Stimulated activated CD4-positive, alpha-beta T cell treated with anti-CD3 and anti-CD28 coated beads, Interleukin-12 subunit alpha, Interleukin-12 subunit beta, amount 100 ng/mL, for 48 hours (primary cell): ENCODE data around the gene SLC11A2.
"Not testable (repeated sequence)": the region's sequence is repeated elsewhere in the genome, so short reads cannot be mapped to it uniquely, and the experiment has no call there.

Experiments used
- DNase-seq, 3 donors: peaks; one replicate each; pipeline ENCODE4 v3.0.0-alpha.2; 2020; ENCODE audit warnings: low read depth in 2 of 3, low spot score in 1 of 3

The SLC11A2 gene

GRCh38 chr12:51027342-51027835 is 1.2 kb upstream of the SLC11A2 start:
- no peak for DNase-seq

- DNase-seq, result no peak
Measured at GRCh38 chr12:51025338-51025835, 797 bp downstream of the SLC11A2 start.

- no peak for DNase-seq
Measured at GRCh38 chr12:51023625-51024382, 2.4 kb downstream of the SLC11A2 start.

- no peak for DNase-seq
Measured at GRCh38 chr12:51021694-51022093, 4.5 kb downstream of the SLC11A2 start.

- no peak for DNase-seq
Measured at GRCh38 chr12:51020448-51021182, 5.6 kb downstream of the SLC11A2 start.

- DNase-seq, result no peak
Measured at GRCh38 chr12:51019927-51020326, 6.3 kb downstream of the SLC11A2 start.

GRCh38 chr12:51018956-51019355 is 7.2 kb downstream of the SLC11A2 start:
- DNase-seq, result no peak

GRCh38 chr12:51017452-51017851 is 8.7 kb downstream of the SLC11A2 start:
- no peak for DNase-seq

- DNase-seq, result not testable (repeated sequence)
Measured at GRCh38 chr12:51014467-51014866, 11.7 kb downstream of the SLC11A2 start.

- DNase-seq, result no peak
Measured at GRCh38 chr12:51013441-51013840, 12.7 kb downstream of the SLC11A2 start.

- no peak for DNase-seq
Measured at GRCh38 chr12:51012570-51013236, 13.5 kb downstream of the SLC11A2 start.

GRCh38 chr12:51011955-51012354 is 14.2 kb downstream of the SLC11A2 start:
- DNase-seq, result no peak

GRCh38 chr12:51009056-51009440 is 17.1 kb downstream of the SLC11A2 start:
- peak in 1 of 3 donors; percentile 31 for DNase-seq

GRCh38 chr12:51008329-51009055 is 17.7 kb downstream of the SLC11A2 start:
- DNase-seq, result no peak

GRCh38 chr12:51005671-51006070 is 20.5 kb downstream of the SLC11A2 start:
- DNase-seq, result no peak

GRCh38 chr12:51005030-51005429 is 21.2 kb downstream of the SLC11A2 start:
- no peak for DNase-seq

GRCh38 chr12:51004504-51004903 is 21.7 kb downstream of the SLC11A2 start:
- no peak for DNase-seq

- no peak for DNase-seq
Measured at GRCh38 chr12:51001799-51002198, 24.4 kb downstream of the SLC11A2 start.

- DNase-seq, result no peak
Measured at GRCh38 chr12:51000245-51000644, 25.9 kb downstream of the SLC11A2 start.

GRCh38 chr12:50999093-50999492 is 27.1 kb downstream of the SLC11A2 start:
- no peak for DNase-seq

GRCh38 chr12:50992819-50993218 is 33.4 kb downstream of the SLC11A2 start:
- no peak for DNase-seq
